ENCODE results near the gene AGAP1.

AGAP1 gene

GRCh38 chr2:235860111-235860510 lies 366.3 kb downstream of the AGAP1 start:
- no peak for DNase-seq

- no peak for DNase-seq
These were observed 367.0 kb downstream of the AGAP1 start for GRCh38 chr2:235860871-235861270.

GRCh38 chr2:235861383-235861782 lies 367.5 kb downstream of the AGAP1 start:
- no peak for DNase-seq

- no peak for DNase-seq
These were observed 369.6 kb downstream of the AGAP1 start for GRCh38 chr2:235863414-235863813.

- no peak for DNase-seq
These were observed 370.5 kb downstream of the AGAP1 start for GRCh38 chr2:235864302-235864701.

- DNase-seq: no peak
These were observed 371.1 kb downstream of the AGAP1 start for GRCh38 chr2:235864733-235865515.

GRCh38 chr2:235866373-235866772 lies 372.5 kb downstream of the AGAP1 start:
- DNase-seq: no peak

- DNase-seq: no peak
These were observed 374.4 kb downstream of the AGAP1 start for GRCh38 chr2:235868224-235868623.

GRCh38 chr2:235868645-235869044 lies 374.8 kb downstream of the AGAP1 start:
- no peak for DNase-seq

GRCh38 chr2:235870515-235870914 lies 376.7 kb downstream of the AGAP1 start:
- no peak for DNase-seq

- no peak for DNase-seq
These were observed 382.3 kb downstream of the AGAP1 start for GRCh38 chr2:235876099-235876679.

- DNase-seq: no peak
These were observed 383.5 kb downstream of the AGAP1 start for GRCh38 chr2:235877275-235877802.

GRCh38 chr2:235879116-235879515 lies 385.3 kb downstream of the AGAP1 start:
- DNase-seq: no peak

GRCh38 chr2:235883675-235884074 lies 389.8 kb downstream of the AGAP1 start:
- no peak for DNase-seq

- no peak for DNase-seq
These were observed 395.4 kb downstream of the AGAP1 start for GRCh38 chr2:235889302-235889630.

- no peak for DNase-seq
These were observed 399.4 kb downstream of the AGAP1 start for GRCh38 chr2:235893129-235893698.

GRCh38 chr2:235894839-235895238 lies 401.0 kb downstream of the AGAP1 start:
- DNase-seq: no peak

- no peak for DNase-seq
These were observed 402.2 kb downstream of the AGAP1 start for GRCh38 chr2:235896061-235896460.

- no peak for DNase-seq
These were observed 404.1 kb downstream of the AGAP1 start for GRCh38 chr2:235897992-235898391.

- no peak for DNase-seq
These were observed 404.9 kb downstream of the AGAP1 start for GRCh38 chr2:235898766-235899165.

GRCh38 chr2:235900631-235901030 lies 406.8 kb downstream of the AGAP1 start:
- DNase-seq: no peak

- DNase-seq: no peak
These were observed 407.4 kb downstream of the AGAP1 start for GRCh38 chr2:235901243-235901642.

GRCh38 chr2:235903782-235904584 lies 410.1 kb downstream of the AGAP1 start:
- no peak for DNase-seq

GRCh38 chr2:235904585-235904931 lies 410.7 kb downstream of the AGAP1 start:
- no peak for DNase-seq

Measured in activated CD4-positive, alpha-beta T cell treated with anti-CD3 and anti-CD28 coated beads, Interleukin-10, Interleukin-2, amounts not matched to agents 100 ng/mL and 50 ng/mL, durations not matched to agents 16 hours and 8 hours (primary cell).